Endothelial cell of umbilical vein (primary cell): ENCODE data around the gene KCTD1. TPM values are rescaled to one million over a fixed set of nuclear protein-coding genes. Genes with fewer than 3 reads are reported as not detected.

Experiments used
- BruUV-seq: library from RNA; stranded (reverse); fragments of 400-500 nt; replicated peaks from 2 replicates; lab custom pipeline; 2021; lab: Mats Ljungman, UMichigan
- CTCF ChIA-PET: fragments of 300-600, 350-600 bp; sonication (Branson Sonifier 250); formaldehyde crosslinking; loops from one replicate; lab custom pipeline; 2021; ENCODE audit warnings: antibody characterized with exemption, inconsistent platforms; lab: Charles Lee
- POLR2A ChIA-PET: fragments of 300-600, 350-600 bp; sonication (Branson Sonifier 250); formaldehyde crosslinking; loops from one replicate; lab custom pipeline; 2021; ENCODE audit warnings: antibody characterized with exemption, inconsistent platforms; lab: Charles Lee
- DNase-seq: peaks from one replicate; pipeline ENCODE4 v3.0.0-alpha.2; 2011; ENCODE audit warnings: low read depth, low spot score
- FAIRE-seq: peaks from 2 replicates; lab custom pipeline; 2011; peaks lifted over from hg19 to GRCh38; lab: Jason Lieb, UNC
- H2AFZ ChIP-seq: 2 replicates; pipeline ENCODE4 v1.6.0; 2012; ENCODE audit warnings: low read depth, low read length, control low read depth, inconsistent platforms
- H3K27ac ChIP-seq: 2 replicates; pipeline ENCODE4 v1.5.1; 2011; ENCODE audit warnings: low read depth, mild to moderate bottlenecking, control low read depth, low read length, moderate library complexity; ENCODE audit not compliant: insufficient read depth
- H3K27me3 ChIP-seq, 2 experiments: 2 replicates each; pipeline versions ENCODE4 v1.6.0 to v1.6.1; 2011; ENCODE audit warnings: low read length in 2 of 2, mixed read lengths in 1 of 2; ENCODE audit not compliant: control insufficient read depth in 2 of 2, insufficient read depth in 2 of 2
- H3K36me3 ChIP-seq, 2 experiments: 2 replicates in 1 of 2; 3 replicates in 1 of 2; pipeline ENCODE4 v1.5.1; 2011; ENCODE audit warnings: low read length in 2 of 2, mild to moderate bottlenecking in 1 of 2, moderate library complexity in 1 of 2; ENCODE audit not compliant: control insufficient read depth in 2 of 2, insufficient read depth in 2 of 2; ENCODE audit errors: extremely low read depth in 1 of 2
- H3K4me1 ChIP-seq: 3 replicates; pipeline ENCODE4 v1.5.1; 2011; ENCODE audit warnings: mild to moderate bottlenecking, low read length; ENCODE audit not compliant: control insufficient read depth, insufficient read depth; ENCODE audit errors: extremely low read depth
- H3K4me2 ChIP-seq: 2 replicates; pipeline ENCODE4 v1.6.1; 2011; ENCODE audit warnings: low read length, control low read depth, mixed read lengths; ENCODE audit not compliant: insufficient read depth
- H3K4me3 ChIP-seq, 3 experiments: fragments of 200-600 bp in 1 of 3; sonication (generic), shearing (Covaris generic) in 1 of 3; replicated peaks in 1 of 3; 2 replicates each; pipeline ENCODE4 v1.5.1; 2011 to 2016; ENCODE audit warnings: control low read depth in 3 of 3, low read length in 3 of 3, mild to moderate bottlenecking in 2 of 3, inconsistent platforms in 1 of 3, low read depth in 1 of 3, moderate library complexity in 1 of 3; ENCODE audit not compliant: insufficient read depth in 1 of 3
- H3K79me2 ChIP-seq: 2 replicates; pipeline ENCODE4 v1.6.0; 2012; ENCODE audit warnings: low read length, inconsistent platforms; ENCODE audit not compliant: control insufficient read depth, insufficient read depth
- H3K9ac ChIP-seq: replicated peaks from 2 replicates; pipeline ENCODE3; 2011; ENCODE audit warnings: low read length, control low read depth; ENCODE audit not compliant: insufficient read depth; ENCODE audit errors: extremely low read depth
- H3K9me1 ChIP-seq: replicated peaks from 3 replicates; pipeline ENCODE4 v1.6.0; 2011; ENCODE audit warnings: mild to moderate bottlenecking, low read length; ENCODE audit not compliant: control insufficient read depth, insufficient read depth; ENCODE audit errors: extremely low read depth
- H3K9me3 ChIP-seq: replicated peaks from 2 replicates; pipeline ENCODE4 v1.5.1; 2012; ENCODE audit warnings: low read length, inconsistent platforms; ENCODE audit not compliant: control insufficient read depth, insufficient read depth
- H4K20me1 ChIP-seq: replicated peaks from 2 replicates; pipeline ENCODE3; 2011; ENCODE audit warnings: mild to moderate bottlenecking, low read length; ENCODE audit not compliant: control insufficient read depth, insufficient read depth; ENCODE audit errors: extremely low read depth
- CTCF ChIP-seq, 2 donors: IDR thresholded peaks; 1 replicate in 1 of 2; 2 replicates in 1 of 2; pipeline ENCODE4 v1.5.1; 2011; ENCODE audit warnings: low read length in 2 of 2, mild to moderate bottlenecking in 2 of 2, moderate library complexity in 2 of 2, control low read depth in 1 of 2, inconsistent platforms in 1 of 2, low read depth in 1 of 2; ENCODE audit not compliant: insufficient read depth in 1 of 2; ENCODE audit errors: extremely low read depth in 1 of 2
- EZH2 ChIP-seq: IDR thresholded peaks from 2 replicates; pipeline ENCODE4 v1.6.1; 2012; ENCODE audit warnings: borderline replicate concordance, low read depth, mild to moderate bottlenecking, moderate library complexity, low read length, inconsistent platforms; ENCODE audit not compliant: severe bottlenecking
- FOS ChIP-seq: IDR thresholded peaks from 2 replicates; pipeline ENCODE4 v1.6.1; 2011; ENCODE audit warnings: mild to moderate bottlenecking, low read length, moderate library complexity, borderline replicate concordance; ENCODE audit not compliant: insufficient read depth
- GATA2 ChIP-seq: IDR thresholded peaks from 2 replicates; pipeline ENCODE4 v1.7.0; 2011; ENCODE audit warnings: low read depth, mild to moderate bottlenecking, moderate library complexity, mixed read lengths, low read length; ENCODE audit not compliant: insufficient read length, insufficient read depth
- JUN ChIP-seq: IDR thresholded peaks from 2 replicates; pipeline ENCODE4 v1.6.1; 2011; ENCODE audit warnings: borderline replicate concordance, low read depth; ENCODE audit not compliant: insufficient read length, insufficient read depth
- MAX ChIP-seq: IDR thresholded peaks from 2 replicates; pipeline ENCODE4 v1.6.1; 2011; ENCODE audit not compliant: insufficient read depth, insufficient read length
- MYC ChIP-seq: IDR thresholded peaks from one replicate; pipeline ENCODE4 v1.6.1; 2011; ENCODE audit warnings: mild to moderate bottlenecking, low read depth, low read length
- POLR2A ChIP-seq: IDR thresholded peaks from 2 replicates; pipeline ENCODE4 v1.6.1; 2012; ENCODE audit warnings: low read depth, mild to moderate bottlenecking, control low read depth, low read length
- POLR2AphosphoS5 ChIP-seq: IDR thresholded peaks from 2 replicates; pipeline ENCODE4 v1.6.1; 2012; ENCODE audit warnings: low read depth, mild to moderate bottlenecking, control low read depth, low read length, moderate library complexity; ENCODE audit not compliant: insufficient read depth
- dilution Hi-C: fragments of 300-500 bp; cut with MboI; formaldehyde crosslinking; loops from one replicate; pipeline ENCODE4 v1.15.0; 2019; ENCODE audit warnings: low sequenced_read_pairs; ENCODE audit not compliant: extremely low pct_ligation_motif_present
- intact Hi-C: fragments of 100-400 bp; cut with micrococcal nuclease; formaldehyde crosslinking; loops from one replicate; pipeline ENCODE4 v1.10.0; 2022
- polyA plus RNA-seq, 4 experiments: library from polyadenylated mRNA; depleted of rRNA in 3 of 4; stranded (reverse) in 3 of 4; unstranded in 1 of 4; fragments of >200 nt; gene quantifications; 2 replicates each; pipeline versions ENCODE4 v1.2.1 to v1.2.3, GENCODE V29; 2011 to 2012; ENCODE audit warnings: missing spikeins in 1 of 4
- total RNA-seq: library from RNA; stranded (reverse); gene quantifications from 2 replicates; pipeline ENCODE4 v1.2.3, GENCODE V29; 2021

The KCTD1 gene
- total and polyA plus RNA-seq, 2 donors (not counting 3 experiments of a cell fraction or from before 2014, with no cell fraction given) = 6.1 to 12.1 TPM

DNA sequence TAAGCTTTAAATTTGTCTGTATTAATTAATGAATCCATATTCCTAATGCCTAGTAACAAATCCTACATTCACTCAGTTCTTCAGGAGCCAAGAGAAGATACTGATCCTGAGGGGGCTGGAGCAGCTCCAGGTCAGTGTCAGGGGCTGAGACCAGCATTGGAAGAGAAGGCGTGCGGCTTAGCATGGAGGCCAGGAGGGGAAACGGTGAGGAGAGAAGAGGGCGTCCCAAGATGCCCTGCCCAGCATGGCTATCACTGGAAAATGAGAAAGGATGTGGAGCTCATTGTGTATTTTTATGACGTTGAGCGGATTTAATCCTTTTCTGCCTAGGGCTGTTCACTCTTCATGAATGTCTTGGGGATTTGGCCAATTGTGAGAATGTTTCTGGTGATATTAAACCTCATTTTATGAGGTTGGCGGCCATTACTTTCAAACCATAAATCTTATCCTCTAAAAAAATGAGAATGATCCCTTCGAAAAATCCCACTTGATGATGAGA is 131.7 kb downstream of the KCTD1 start:
- no peak overlapping the region for H3K9ac ChIP-seq
- H3K27ac ChIP-seq = no peak overlapping the region
- BruUV-seq = no TSS peak
- no peak overlapping the region for H3K4me3 ChIP-seq
- no peak for TF ChIP-seq GATA2
- TF ChIP-seq MAX = no peak
- no peak for TF ChIP-seq JUN
- TF ChIP-seq POLR2AphosphoS5 = no peak
- no peak for TF ChIP-seq CTCF (IDR thresholded peaks at IDR 0.05; ENCODE audit: extremely low read depth in 1 of 2, insufficient read depth in 1 of 2, low read depth in 1 of 2, low read length in 2 of 2)
- no peak for TF ChIP-seq MYC
- no peak for TF ChIP-seq FOS
- no peak for TF ChIP-seq POLR2A
- no peak for TF ChIP-seq EZH2
- DNase-seq (no peak), FAIRE-seq (no peak)
- no peaks in the 10 kb centered on the region for H3K4me1 ChIP-seq
- no peaks in the 10 kb centered on the region for H3K9me3 ChIP-seq
- dilution Hi-C loops = no loop called here
- H4K20me1 ChIP-seq = no peaks in the 10 kb centered on the region
- intact Hi-C loops = no loop called here
- no peak overlapping the region for H3K4me2 ChIP-seq
- H3K27me3 ChIP-seq = no peaks in the 10 kb centered on the region
- CTCF ChIA-PET = interaction anchor here (1.3 to 1.5 kb wide), 2 partner anchors 11 to 33 kb away, joined by 3 to 4 read pairs; no protein-coding TSS in a partner anchor
- no peaks in the 10 kb centered on the region for H3K9me1 ChIP-seq
- H3K36me3 ChIP-seq = no peaks in the 10 kb centered on the region
- POLR2A ChIA-PET = no interaction called here
- H3K79me2 ChIP-seq = no peaks in the 10 kb centered on the region
- H2AFZ ChIP-seq = no peak overlapping the region
